Measurements from ENCODE around the gene AKR1C2.

The AKR1C2 gene

DNA sequence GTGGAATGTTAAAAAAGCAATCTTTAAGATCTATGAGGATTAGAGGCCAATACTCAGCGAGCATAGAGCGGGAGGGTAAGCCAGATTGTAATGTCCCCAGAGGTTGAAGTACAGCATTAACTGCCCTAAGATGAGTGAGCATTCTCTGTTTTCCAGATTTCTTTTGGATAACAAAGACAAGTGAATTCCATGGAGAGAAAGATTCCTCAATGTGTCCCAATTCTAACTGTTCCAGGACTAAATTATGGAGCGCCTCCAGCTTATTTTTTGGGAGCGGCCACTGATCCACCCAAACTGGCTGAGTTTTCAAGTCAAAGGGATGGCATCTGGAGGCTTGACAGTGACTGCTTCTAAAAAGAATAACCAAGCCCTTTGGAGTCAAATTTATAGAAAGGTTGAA lies 39.3 kb upstream of the AKR1C2 start:
- Histone ChIP-seq H3K4me3 (no peak overlapping the region), H3K36me3 (no peaks in the 10 kb centered on the region), H3K27ac (no peak overlapping the region), H3K9me3 (no peaks in the 10 kb centered on the region), H3K27me3 (no peaks in the 10 kb centered on the region), H3K4me1 (peaks cover 0 to 3% (median 0%) of the 10 kb centered on the region in 4 donors)
- DNase-seq = no peak
- TF ChIP-seq, protein P1, sequence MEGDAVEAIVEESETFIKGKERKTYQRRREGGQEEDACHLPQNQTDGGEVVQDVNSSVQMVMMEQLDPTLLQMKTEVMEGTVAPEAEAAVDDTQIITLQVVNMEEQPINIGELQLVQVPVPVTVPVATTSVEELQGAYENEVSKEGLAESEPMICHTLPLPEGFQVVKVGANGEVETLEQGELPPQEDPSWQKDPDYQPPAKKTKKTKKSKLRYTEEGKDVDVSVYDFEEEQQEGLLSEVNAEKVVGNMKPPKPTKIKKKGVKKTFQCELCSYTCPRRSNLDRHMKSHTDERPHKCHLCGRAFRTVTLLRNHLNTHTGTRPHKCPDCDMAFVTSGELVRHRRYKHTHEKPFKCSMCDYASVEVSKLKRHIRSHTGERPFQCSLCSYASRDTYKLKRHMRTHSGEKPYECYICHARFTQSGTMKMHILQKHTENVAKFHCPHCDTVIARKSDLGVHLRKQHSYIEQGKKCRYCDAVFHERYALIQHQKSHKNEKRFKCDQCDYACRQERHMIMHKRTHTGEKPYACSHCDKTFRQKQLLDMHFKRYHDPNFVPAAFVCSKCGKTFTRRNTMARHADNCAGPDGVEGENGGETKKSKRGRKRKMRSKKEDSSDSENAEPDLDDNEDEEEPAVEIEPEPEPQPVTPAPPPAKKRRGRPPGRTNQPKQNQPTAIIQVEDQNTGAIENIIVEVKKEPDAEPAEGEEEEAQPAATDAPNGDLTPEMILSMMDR (IDR thresholded peaks at IDR 0.05) = no peak
- intact Hi-C loops (cut with DNase I; ENCODE audit: low total_unique reads) = no loop called here

DNA sequence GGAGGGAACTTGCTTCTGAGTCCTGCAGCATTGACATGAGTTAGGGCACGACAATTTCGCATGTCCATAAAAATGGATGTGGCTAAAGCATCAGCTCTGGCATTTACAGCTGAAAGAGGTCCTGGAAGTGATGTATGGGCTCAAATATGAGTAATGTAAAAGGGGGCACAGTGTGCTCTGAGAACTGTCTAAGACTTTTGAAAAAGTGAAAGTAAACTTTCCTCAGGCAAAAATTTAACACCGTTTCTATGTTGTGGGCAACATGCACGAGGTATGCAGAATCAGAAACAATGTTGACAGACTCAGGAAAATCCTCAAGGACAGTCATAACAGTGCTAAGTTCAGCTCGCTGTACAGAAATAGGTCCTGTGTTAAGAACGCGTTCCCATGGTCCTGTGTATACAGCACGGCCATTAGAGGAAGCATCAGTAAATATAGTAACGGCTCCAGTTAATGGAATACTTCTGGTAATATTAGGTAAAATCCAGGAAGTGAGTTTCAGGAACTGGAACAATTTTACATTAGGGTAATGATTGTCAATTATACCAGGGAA lies 37.9 kb upstream of the AKR1C2 start:
- peaks cover 0 to 3% (median 0%) of the 10 kb centered on the region in 4 donors for H3K4me1 ChIP-seq
- TF ChIP-seq, protein P1 (IDR thresholded peaks at IDR 0.05) = no peak
- H3K4me3 ChIP-seq = peak overlapping the region; percentile 20 to 36
- peak overlapping the region; percentile 25 to 28 for H3K27ac ChIP-seq
- H3K9me3 ChIP-seq = no peaks in the 10 kb centered on the region
- no peak for DNase-seq
- no peaks in the 10 kb centered on the region for H3K36me3 ChIP-seq
- no peaks in the 10 kb centered on the region for H3K27me3 ChIP-seq
- intact Hi-C loops (cut with DNase I; ENCODE audit: low total_unique reads) = no loop called here

DNA sequence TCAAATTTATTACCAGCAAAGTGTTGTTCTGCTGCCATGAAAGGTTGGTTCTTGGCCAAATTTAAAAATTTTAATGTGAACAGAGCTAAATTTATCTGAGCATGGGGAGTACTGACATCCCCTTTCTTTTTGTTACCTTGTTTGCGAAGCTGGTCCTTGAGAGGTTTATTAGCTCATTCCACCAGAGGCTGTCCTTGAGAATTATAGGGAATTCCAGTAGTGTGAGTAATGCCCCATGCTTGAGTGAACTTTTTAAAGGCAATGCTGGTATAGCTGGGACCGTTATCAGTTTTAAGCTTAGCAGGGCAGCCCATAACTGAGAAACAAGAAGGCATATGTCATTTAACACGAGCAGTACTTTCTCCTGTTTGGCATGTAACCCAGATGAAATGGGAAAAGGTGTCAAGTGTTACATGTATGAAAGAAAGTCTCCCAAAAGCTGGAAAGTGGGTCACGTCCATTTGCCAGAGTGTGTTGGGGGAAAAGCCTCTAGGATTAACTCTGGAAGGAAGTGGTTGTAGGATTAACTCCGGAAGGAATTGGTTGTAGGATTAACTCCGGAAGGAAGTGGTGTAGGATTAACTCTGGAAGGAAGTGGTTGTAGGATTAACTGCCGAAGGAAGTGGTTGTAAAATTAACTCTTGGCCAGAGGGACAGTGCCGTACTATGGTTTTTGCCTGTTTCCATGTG lies 37.3 kb upstream of the AKR1C2 start:
- intact Hi-C loops (cut with DNase I; ENCODE audit: low total_unique reads) = no loop called here
- peaks cover 0 to 3% (median 0%) of the 10 kb centered on the region in 4 donors for H3K4me1 ChIP-seq
- TF ChIP-seq, protein P1 (IDR thresholded peaks at IDR 0.05) = no peak
- peak overlapping the region; percentile 25 to 28 for H3K27ac ChIP-seq
- H3K4me3 ChIP-seq = peak overlapping the region; percentile 20 to 36
- H3K27me3 ChIP-seq = no peaks in the 10 kb centered on the region
- no peak for DNase-seq
- no peaks in the 10 kb centered on the region for H3K36me3 ChIP-seq
- H3K9me3 ChIP-seq = no peaks in the 10 kb centered on the region

DNA sequence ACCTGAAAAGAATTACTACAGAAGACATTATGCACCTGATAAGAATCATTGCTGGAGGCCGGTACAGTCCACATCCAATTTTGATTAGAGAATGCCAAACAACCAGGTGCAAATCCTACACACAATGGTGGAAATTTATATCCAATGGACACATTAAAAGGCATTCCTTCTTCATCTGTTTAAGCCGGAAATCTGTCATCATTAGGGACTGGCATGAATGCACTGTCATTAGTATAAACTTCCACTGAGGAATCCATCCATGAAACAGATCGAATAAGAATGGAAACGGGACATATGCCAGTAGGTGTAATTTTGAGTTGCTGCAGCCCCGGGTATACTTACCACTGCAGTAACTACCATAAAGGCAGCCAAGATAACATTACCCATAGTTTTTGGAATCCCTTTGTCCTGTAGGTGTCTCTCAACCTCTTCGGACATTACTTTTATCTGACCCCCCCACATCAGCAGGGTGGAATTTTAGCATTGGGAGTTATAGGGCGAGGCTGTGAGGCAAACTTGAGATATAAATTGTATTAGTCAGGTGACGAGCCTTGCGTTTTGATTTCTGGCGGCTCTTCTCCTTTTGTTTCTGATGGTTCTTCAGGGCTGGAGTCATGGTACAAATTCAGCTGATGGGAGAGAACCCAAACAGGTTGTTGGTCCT lies 36.5 kb upstream of the AKR1C2 start:
- Histone ChIP-seq H3K36me3 (no peaks in the 10 kb centered on the region), H3K27ac (no peak overlapping the region), H3K4me1 (peaks cover 0 to 3% (median 0%) of the 10 kb centered on the region in 4 donors), H3K4me3 (no peak overlapping the region), H3K27me3 (no peaks in the 10 kb centered on the region), H3K9me3 (peaks cover 0 to 8% (median 0%) of the 10 kb centered on the region in 3 donors)
- intact Hi-C loops (cut with DNase I; ENCODE audit: low total_unique reads) = no loop called here
- no peak for DNase-seq
- TF ChIP-seq, protein P1 (IDR thresholded peaks at IDR 0.05) = no peak

DNA sequence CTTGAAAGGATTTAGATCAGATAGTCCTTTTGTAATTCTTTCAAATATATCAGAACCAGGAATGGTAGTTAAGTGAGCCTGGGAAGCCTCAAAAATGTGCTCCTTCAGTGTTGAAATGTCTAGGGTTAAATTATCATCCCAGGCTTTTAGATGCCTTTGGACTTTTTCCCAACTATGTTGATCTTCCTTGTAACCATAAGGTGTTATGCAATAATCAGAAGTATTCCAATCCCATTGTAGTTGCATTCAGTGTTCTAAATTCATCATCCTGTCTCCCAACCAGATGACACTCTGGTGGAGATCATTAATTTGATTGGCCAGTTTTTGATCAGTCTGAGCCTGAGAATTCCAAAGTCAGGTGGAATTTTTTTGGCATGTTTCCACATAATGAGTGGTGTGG lies 35.1 kb upstream of the AKR1C2 start:
- H3K27ac ChIP-seq = no peak overlapping the region
- intact Hi-C loops (cut with DNase I; ENCODE audit: low total_unique reads) = no loop called here
- peaks cover 0 to 20% (median 8%) of the 10 kb centered on the region in 3 donors for H3K9me3 ChIP-seq
- peaks cover 0 to 3% (median 1%) of the 10 kb centered on the region in 4 donors for H3K4me1 ChIP-seq
- H3K4me3 ChIP-seq = no peak overlapping the region
- DNase-seq = no peak
- H3K27me3 ChIP-seq = no peaks in the 10 kb centered on the region
- peaks cover 0 to 7% (median 0%) of the 10 kb centered on the region in 3 donors for H3K36me3 ChIP-seq
- TF ChIP-seq, protein P1 (IDR thresholded peaks at IDR 0.05) = no peak
